K562 (cell line): Measurements from ENCODE around the gene SCMH1. TPM values are rescaled to one million over a fixed set of nuclear protein-coding genes. Genes with fewer than 3 reads are reported as not detected.

ENCODE experiments used
- ATAC-seq: fragments of 200-7000 bp; cut with Tn5 transposase; 3 replicates; pipeline ENCODE4 v1.9.1; 2020; ENCODE audit warnings: moderate library complexity
- BruUV-seq: library from RNA; stranded (reverse); fragments of 400-500 nt; replicated peaks from 2 replicates; lab custom pipeline; 2021; lab: Mats Ljungman, UMichigan
- CTCF ChIA-PET: fragments of 300-600 bp; formaldehyde crosslinking; extraction: SDS; loops from one replicate; lab custom pipeline; 2021; ENCODE audit warnings: low intra/inter-chr PET ratio; lab: Yijun Ruan, JAX
- POLR2A ChIA-PET: fragments of 300-600, 350-650 bp; sonication (Branson Sonifier 250); formaldehyde crosslinking; extraction: SDS; loops from one replicate; lab custom pipeline; 2021; ENCODE audit warnings: antibody characterized with exemption, inconsistent platforms; lab: Yijun Ruan, JAX
- DNase-seq, 4 experiments: peaks; one replicate each; pipeline versions ENCODE4 v3.0.0 to v3.0.0-alpha.2; 2011 to 2018; ENCODE audit warnings: low spot score in 3 of 4, mixed read lengths in 3 of 4; ENCODE audit errors: extremely low read depth in 1 of 4
- FAIRE-seq: peaks from 2 replicates; lab custom pipeline; 2011; peaks lifted over from hg19 to GRCh38; lab: Jason Lieb, UNC
- H2AFZ ChIP-seq: 2 replicates; pipeline ENCODE4 v1.6.0; 2011; ENCODE audit warnings: low read depth, low read length, control low read depth, inconsistent platforms
- H3K27ac ChIP-seq: fragments of 200-600 bp; 3 replicates; pipeline ENCODE4 v1.8.0; 2011; ENCODE audit warnings: low read depth, mild to moderate bottlenecking, control low read depth, inconsistent platforms, low read length, moderate library complexity, mixed read lengths; ENCODE audit errors: extremely low read depth
- H3K27me3 ChIP-seq, 2 experiments: fragments of 300-600 bp in 1 of 2; 2 replicates in 1 of 2; 3 replicates in 1 of 2; pipeline versions ENCODE4 v1.6.0 to v1.8.0; 2011; ENCODE audit warnings: inconsistent platforms in 2 of 2, low read length in 2 of 2, mild to moderate bottlenecking in 1 of 2, mixed read lengths in 1 of 2, moderate library complexity in 1 of 2; ENCODE audit not compliant: control insufficient read depth in 2 of 2, insufficient read depth in 2 of 2
- H3K36me3 ChIP-seq: fragments of 300-600 bp; 3 replicates; pipeline ENCODE4 v1.8.0; 2011; ENCODE audit warnings: mild to moderate bottlenecking, low read length, inconsistent platforms; ENCODE audit not compliant: control insufficient read depth, insufficient read depth
- H3K4me1 ChIP-seq, 2 experiments: fragments of 200-600 bp in 1 of 2; replicated peaks in 1 of 2; 2 replicates in 1 of 2; 3 replicates in 1 of 2; pipeline versions ENCODE4 v1.5.1 to v1.8.0; 2011; ENCODE audit warnings: inconsistent platforms in 2 of 2, low read length in 2 of 2, mild to moderate bottlenecking in 1 of 2, mixed read lengths in 1 of 2, moderate library complexity in 1 of 2; ENCODE audit not compliant: control insufficient read depth in 2 of 2, insufficient read depth in 2 of 2
- H3K4me2 ChIP-seq: 2 replicates; pipeline ENCODE4 v1.6.1; 2011; ENCODE audit warnings: low read length, control low read depth, inconsistent platforms, mixed read lengths; ENCODE audit not compliant: insufficient read depth
- H3K4me3 ChIP-seq: fragments of 200-600 bp; sonication (generic), shearing (Covaris generic); 2 replicates; pipeline ENCODE4 v1.5.1; 2016; ENCODE audit warnings: control low read depth, inconsistent platforms
- H3K79me2 ChIP-seq: fragments of 200-600 bp; 3 replicates; pipeline ENCODE4 v1.8.0; 2011; ENCODE audit warnings: low read length, inconsistent platforms; ENCODE audit not compliant: control insufficient read depth, insufficient read depth
- H3K9ac ChIP-seq, 2 experiments: 2 replicates each; pipeline versions ENCODE4 v1.6.0 to v1.6.1; 2011; ENCODE audit warnings: low read depth in 2 of 2, low read length in 2 of 2, control low read depth in 1 of 2, inconsistent platforms in 1 of 2, mild to moderate bottlenecking in 1 of 2, mixed read lengths in 1 of 2; ENCODE audit not compliant: insufficient read depth in 1 of 2
- H3K9me1 ChIP-seq: one replicate; pipeline ENCODE4 v1.6.0; 2011; ENCODE audit warnings: inconsistent platforms, mild to moderate bottlenecking, low read length, moderate library complexity; ENCODE audit not compliant: control insufficient read depth, insufficient read depth
- H3K9me3 ChIP-seq: replicated peaks from 2 replicates; pipeline ENCODE4 v1.5.1; 2011; ENCODE audit warnings: low read depth, low read length, inconsistent platforms; ENCODE audit not compliant: control insufficient read depth, insufficient read depth
- H4K20me1 ChIP-seq: replicated peaks from 2 replicates; pipeline ENCODE4 v1.6.1; 2011; ENCODE audit warnings: low read length, inconsistent platforms, mixed read lengths; ENCODE audit not compliant: control insufficient read depth, insufficient read depth
- CBFB ChIP-seq: sonication (generic); formaldehyde crosslinking; IDR thresholded peaks from 2 replicates; pipeline ENCODE4 v1.4.0; 2020; ENCODE audit warnings: mild to moderate bottlenecking, missing genetic modification reagents
- CEBPB ChIP-seq: fragments of 450-650 bp; IDR thresholded peaks from 2 replicates; pipeline ENCODE4 v1.6.1; 2016; ENCODE audit warnings: missing genetic modification characterization, missing compliant biosample characterization
- COPS2 ChIP-seq: fragments of 450-650 bp; conservative IDR thresholded peaks from 2 replicates; pipeline ENCODE4 v1.6.1; 2016; ENCODE audit warnings: mild to moderate bottlenecking, moderate library complexity
- CTCF ChIP-seq, 3 experiments: IDR thresholded peaks in 2 of 3; conservative IDR thresholded peaks in 1 of 3; 2 replicates each; pipeline ENCODE4 v1.5.1; 2011 to 2012; ENCODE audit warnings: low read length in 3 of 3, mild to moderate bottlenecking in 3 of 3, control low read depth in 2 of 3, improper control_type of control experiment in 1 of 3, inconsistent platforms in 1 of 3, low read depth in 1 of 3, mixed read lengths in 1 of 3, moderate library complexity in 1 of 3; ENCODE audit not compliant: insufficient read depth in 2 of 3
- EGR1 ChIP-seq: fragments of 450-650 bp; conservative IDR thresholded peaks from 2 replicates; pipeline ENCODE4 v1.6.1; 2017; ENCODE audit warnings: mild to moderate bottlenecking
- GTF2F1 ChIP-seq: IDR thresholded peaks from 2 replicates; pipeline ENCODE4 v1.6.1; 2011; ENCODE audit warnings: low read depth, low read length, improper control_type of control experiment
- ILK ChIP-seq: fragments of 450-650 bp; IDR thresholded peaks from 2 replicates; pipeline ENCODE4 v1.6.1; 2016; ENCODE audit warnings: missing genetic modification characterization, low read depth, mild to moderate bottlenecking, missing compliant biosample characterization, moderate library complexity, borderline replicate concordance
- IRF1 ChIP-seq: sonication (generic); formaldehyde crosslinking; IDR thresholded peaks from 2 replicates; pipeline ENCODE4 v1.8.0; 2022; ENCODE audit warnings: missing genetic modification reagents, mild to moderate bottlenecking, borderline replicate concordance
- IRF9 ChIP-seq: fragments of 450-650 bp; IDR thresholded peaks from 2 replicates; pipeline ENCODE4 v1.6.1; 2016; ENCODE audit warnings: missing biosample characterization, missing genetic modification characterization
- NFXL1 ChIP-seq: fragments of 450-650 bp; formaldehyde crosslinking; IDR thresholded peaks from 2 replicates; pipeline ENCODE4 v1.4.0; 2021; ENCODE audit warnings: mild to moderate bottlenecking
- SIN3A ChIP-seq, 2 experiments: fragments of 150-350 bp in 1 of 2; IDR thresholded peaks; 2 replicates each; pipeline ENCODE4 v1.6.1; 2011 to 2016; ENCODE audit warnings: borderline replicate concordance in 2 of 2, low read depth in 2 of 2, low read length in 2 of 2, mild to moderate bottlenecking in 2 of 2, moderate library complexity in 2 of 2; ENCODE audit not compliant: control insufficient read depth in 1 of 2
- TARDBP ChIP-seq: fragments of 450-650 bp; IDR thresholded peaks from 2 replicates; pipeline ENCODE4 v1.6.1; 2016
- TFAM ChIP-seq: fragments of 250-450 bp; sonication (Bioruptor Pico); conservative IDR thresholded peaks from 2 replicates; pipeline ENCODE4 v1.5.0; 2021; ENCODE audit warnings: mild to moderate bottlenecking, moderate library complexity
- ZBED1 ChIP-seq: IDR thresholded peaks from 2 replicates; pipeline ENCODE4 v1.6.1; 2014
- ZNF398 ChIP-seq: fragments of 250-450 bp; sonication (Bioruptor Pico); IDR thresholded peaks from 2 replicates; pipeline ENCODE4 v1.8.0; 2021; ENCODE audit warnings: moderate library complexity, mild to moderate bottlenecking, inconsistent platforms
- ZNF436 ChIP-seq: fragments of 250-450, 450-650 bp; sonication (Bioruptor Pico); formaldehyde crosslinking; IDR thresholded peaks from 2 replicates; pipeline ENCODE4 v1.7.0; 2020; ENCODE audit warnings: mild to moderate bottlenecking
- ZNF561 ChIP-seq: fragments of 450-650 bp; formaldehyde crosslinking; conservative IDR thresholded peaks from 2 replicates; pipeline ENCODE4 v1.4.0; 2020; ENCODE audit warnings: mild to moderate bottlenecking, moderate library complexity
- ZNF57 ChIP-seq: fragments of 450-650 bp; formaldehyde crosslinking; IDR thresholded peaks from 2 replicates; pipeline ENCODE4 v1.4.0; 2020; ENCODE audit warnings: mild to moderate bottlenecking, moderate library complexity
- ZNF766 ChIP-seq: fragments of 200-800 bp; sonication (Bioruptor generic); conservative IDR thresholded peaks from 2 replicates; pipeline ENCODE4 v1.6.1; 2016; ENCODE audit warnings: missing genetic modification characterization, missing compliant biosample characterization
- WGBS: fragments of 100-300 bp; shearing (Covaris generic); methylation state at CpG from one replicate; pipeline ENCODE4 v1.1.6; 2016; ENCODE audit warnings: low coverage, mixed read lengths; ENCODE audit not compliant: insufficient coverage; ENCODE audit errors: missing lambda C conversion rate; 5-methylcytosine and 5-hydroxymethylcytosine counted together
- in situ Hi-C: fragments of 300-500 bp; cut with MboI; formaldehyde crosslinking; loops from 4 replicates; pipeline ENCODE4 v1.15.0; 2018; ENCODE audit warnings: inconsistent platforms, mixed read lengths
- intact Hi-C: fragments of 100-400 bp; cut with micrococcal nuclease; formaldehyde crosslinking; loops from 2 replicates; pipeline ENCODE4 v1.14.2; 2022
- polyA plus RNA-seq, 8 experiments: library from polyadenylated mRNA; depleted of rRNA in 4 of 8; stranded (reverse) in 5 of 8; unstranded in 3 of 8; fragments of >200 nt; fragmentation: Nextera tagmentation in 2 of 8; fragmentation: Illumina TruSeq in 1 of 8; extraction: Ambion mirVana in 2 of 8; extraction: Trizol in 1 of 8; gene quantifications; 2 replicates each; pipeline versions ENCODE4 v1.2.1 to v1.2.3, GENCODE V29; 2011 to 2014; ENCODE audit warnings: inconsistent platforms in 1 of 8, missing spikeins in 1 of 8
- total RNA-seq, 7 experiments: library from RNA; depleted of rRNA in 6 of 7; stranded (reverse); fragments of >200 nt in 6 of 7; fragmentation: Illumina TruSeq in 2 of 7; extraction: Trizol in 2 of 7; gene quantifications; 2 replicates each; pipeline versions ENCODE4 v1.2.1 to v1.2.3, GENCODE V29; 2011 to 2021; ENCODE audit warnings: low replicate concordance in 1 of 7

The SCMH1 gene
- total and polyA plus RNA-seq, 9 of the 15 experiments (the other 6 are each of a cell fraction or from before 2014, with no cell fraction given) = 8.5 to 37.0 (median 26.8) TPM

- Histone ChIP-seq H3K36me3 (peaks cover 42% of the 10 kb centered on the region), H3K79me2 (peaks cover 51% of the 10 kb centered on the region), H3K9me1 (peaks cover 4% of the 10 kb centered on the region), H2AFZ (peak overlapping the region; percentile 57; the same call in 1 of the 2 replicates), H3K27me3 (no peaks in the 10 kb centered on the region), H3K27ac (peak overlapping the region; percentile 97), H3K4me1 (peaks cover 27 to 36% of the 10 kb centered on the region in 2 experiments), H4K20me1 (peaks cover 11% of the 10 kb centered on the region), H3K9ac (peak overlapping the region; percentile 85 to 99), H3K9me3 (no peaks in the 10 kb centered on the region), H3K4me2 (peak overlapping the region; percentile 95), H3K4me3 (peak overlapping the region; percentile 72)
- in situ Hi-C loops = no loop called here
- under 1% methylated on average over 33 of the region's 50 CpGs for WGBS
- no TSS peak for BruUV-seq
- ChIA-PET CTCF (no interaction called here), POLR2A (interaction anchor here (0.6 to 2.6 kb wide), 18 partner anchors 10 to 1019 kb away, joined by 3 to 11 read pairs (median 3); partner anchors contain the start of gene SLFNL1)
- peak; percentile 19 for ATAC-seq
- FAIRE-seq = no peak
- no peak for DNase-seq
- intact Hi-C loops = no loop called here
- TF ChIP-seq SIN3A (IDR thresholded peaks at IDR 0.05; ENCODE audit: borderline replicate concordance in 2 of 2, control insufficient read depth in 1 of 2, low read depth in 2 of 2, low read length in 2 of 2) (no peak), ZNF398 (CRISPR knock-in tag) (no peak), COPS2 (no peak), CEBPB (tag) (no peak), ILK (no peak), ZNF766 (peak; percentile 72; the same call in 1 of the 2 replicates), CTCF (IDR thresholded peaks at IDR 0.05 in 2 of 3, conservative IDR thresholded peaks at IDR 0.05 in 1 of 3; ENCODE audit: insufficient read depth in 2 of 3, low read depth in 1 of 3, low read length in 3 of 3) (no peak), ZNF436 (CRISPR knock-in tag) (no peak), ZBED1 (no peak), ZNF561 (CRISPR knock-in tag) (no peak), NFXL1 (CRISPR knock-in tag) (no peak), CBFB (CRISPR knock-in tag) (no peak), TFAM (CRISPR knock-in tag) (no peak), IRF1 (CRISPR knock-in tag) (no peak), EGR1 (no peak), ZNF57 (CRISPR knock-in tag) (no peak), IRF9 (tag) (no peak), GTF2F1 (no peak; the same call in 1 of the 2 replicates), TARDBP (no peak)
These were observed 262.0 kb downstream of the SCMH1 start for GRCh38 chr1:40980068-40980452.
